ENCODE measurements around the gene DOCK7.
"Not testable (repeated sequence)": the region's sequence is repeated elsewhere in the genome, so short reads cannot be mapped to it uniquely, and the experiment has no call there.

The DOCK7 gene

DNA sequence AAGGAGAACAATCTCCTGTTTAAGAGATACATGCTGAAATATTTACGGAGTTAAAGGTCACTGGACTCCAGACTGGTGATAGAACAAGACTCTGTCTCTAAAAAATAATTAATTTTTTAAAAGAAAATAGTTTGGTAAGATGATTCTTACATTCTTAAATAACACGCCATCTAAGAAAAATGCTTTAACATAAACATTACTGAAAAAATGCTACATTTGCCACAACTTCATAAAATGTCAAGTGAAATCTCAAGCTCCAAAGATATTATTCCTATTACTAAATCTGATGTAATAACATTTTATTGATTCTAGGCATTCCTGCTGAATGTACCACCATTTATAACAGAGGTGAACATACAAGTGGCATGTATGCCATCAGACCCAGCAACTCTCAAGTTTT is 86.7 kb downstream of the DOCK7 start:
- no peak for DNase-seq

- DNase-seq: no peak
Measured at GRCh38 chr1:62599044-62599443, 89.1 kb downstream of the DOCK7 start.

GRCh38 chr1:62597281-62597680 is 90.9 kb downstream of the DOCK7 start, which contains the start of gene ANGPTL3:
Gene ANGPTL3, plus strand, starts transcription at chr1:62597520. Its CDS starts 47 bp downstream, at chr1:62597567.
- DNase-seq: no peak

- no peak for DNase-seq
Measured at GRCh38 chr1:62595647-62596046, 92.5 kb downstream of the DOCK7 start.

DNA sequence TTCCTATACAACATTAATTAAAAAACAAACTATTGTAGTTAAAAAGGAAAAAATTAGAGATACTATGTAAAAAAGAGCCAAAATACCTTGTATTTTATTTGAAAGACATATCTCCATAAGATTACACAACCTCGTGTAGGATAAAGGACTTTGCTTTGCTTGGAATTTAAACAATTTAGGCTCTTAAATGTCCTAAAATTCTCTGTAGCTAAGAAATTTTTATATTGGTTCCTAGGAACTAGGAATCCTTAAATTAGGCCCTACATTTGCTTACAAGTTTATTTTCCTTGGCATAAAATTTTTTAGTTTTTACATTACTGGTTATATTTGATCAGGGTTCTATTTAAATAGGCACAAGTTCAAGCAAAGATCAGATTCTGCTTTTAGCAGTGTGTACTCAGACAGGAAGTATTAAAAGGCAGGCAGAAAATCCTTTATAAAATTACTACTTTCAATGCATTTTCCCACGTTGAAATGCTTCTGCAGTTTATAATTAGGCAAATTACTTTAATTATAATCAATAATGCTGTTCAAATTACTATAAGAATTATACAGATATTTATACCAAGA is 94.3 kb downstream of the DOCK7 start:
- no peak for DNase-seq

DNA sequence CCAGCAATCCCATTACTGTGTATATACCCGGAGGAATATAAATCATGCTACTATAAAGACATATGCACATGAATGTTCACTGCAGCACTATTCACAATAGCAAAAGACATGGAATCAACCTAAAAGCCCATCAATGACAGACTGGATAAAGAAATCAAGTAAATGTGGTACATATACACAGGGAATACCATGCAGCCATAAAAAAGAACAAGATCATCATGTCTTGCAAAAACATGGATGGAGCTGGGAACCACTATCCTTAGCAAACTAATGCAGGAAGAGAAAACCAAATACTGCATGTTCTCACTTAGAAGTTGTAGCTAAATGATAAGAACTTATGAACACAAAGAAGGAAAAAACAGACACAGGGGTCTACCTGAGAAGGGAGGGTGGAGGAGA is 97.2 kb downstream of the DOCK7 start:
- no peak for DNase-seq

DNA sequence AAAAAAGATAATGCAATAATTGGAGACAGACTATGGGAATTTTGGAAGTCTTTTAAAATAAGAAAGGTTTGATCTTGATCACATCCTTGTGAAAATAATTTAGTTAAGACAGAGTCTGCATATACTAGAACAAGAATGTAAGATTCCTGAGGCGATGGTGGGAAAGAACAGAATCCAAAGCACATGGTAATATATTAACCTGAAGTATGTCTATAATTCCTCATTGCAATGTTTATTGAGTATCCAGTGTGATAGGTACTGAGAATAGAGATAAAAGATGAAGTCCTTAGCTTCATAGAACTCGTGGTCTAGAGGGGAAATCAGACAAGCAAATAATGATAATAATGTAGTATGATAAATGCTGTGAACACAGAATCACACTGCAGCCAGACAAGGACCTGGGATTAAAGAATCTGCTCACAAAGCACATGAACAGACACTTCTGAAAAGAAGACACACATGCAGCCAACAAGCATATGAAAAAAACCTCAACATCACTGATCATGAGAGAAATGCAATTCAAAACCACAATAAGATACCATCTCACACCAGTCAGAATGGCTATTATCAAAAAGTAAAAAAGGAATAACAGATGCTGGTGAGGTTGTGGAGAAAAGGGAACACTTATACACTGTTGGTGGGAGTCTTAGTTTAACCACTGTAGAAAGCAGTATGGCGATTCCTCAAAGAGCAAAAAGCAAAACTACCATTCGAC is 97.8 kb downstream of the DOCK7 start:
- DNase-seq: no peak

DNA sequence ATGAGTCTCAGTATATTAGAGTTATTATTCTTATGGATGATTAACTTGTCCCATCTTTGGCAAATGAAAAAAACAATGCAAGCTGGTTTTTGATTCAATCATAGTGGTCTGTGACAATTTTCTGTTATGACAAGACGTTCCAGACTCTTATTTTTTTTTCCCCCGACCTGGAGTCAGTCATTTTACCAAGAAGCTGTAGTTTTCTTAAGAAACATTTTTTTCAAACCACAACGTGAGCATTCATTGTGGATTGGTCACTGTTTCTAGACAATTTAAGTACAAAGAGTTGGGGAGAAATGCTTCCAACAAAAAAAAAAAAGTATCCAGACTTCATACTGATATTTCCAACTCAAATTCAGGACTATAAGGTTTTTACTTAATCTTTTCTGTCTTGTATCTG is 98.9 kb downstream of the DOCK7 start:
- DNase-seq: no peak

GRCh38 chr1:62588000-62588399 is 100.2 kb downstream of the DOCK7 start:
- DNase-seq: no peak

DNA sequence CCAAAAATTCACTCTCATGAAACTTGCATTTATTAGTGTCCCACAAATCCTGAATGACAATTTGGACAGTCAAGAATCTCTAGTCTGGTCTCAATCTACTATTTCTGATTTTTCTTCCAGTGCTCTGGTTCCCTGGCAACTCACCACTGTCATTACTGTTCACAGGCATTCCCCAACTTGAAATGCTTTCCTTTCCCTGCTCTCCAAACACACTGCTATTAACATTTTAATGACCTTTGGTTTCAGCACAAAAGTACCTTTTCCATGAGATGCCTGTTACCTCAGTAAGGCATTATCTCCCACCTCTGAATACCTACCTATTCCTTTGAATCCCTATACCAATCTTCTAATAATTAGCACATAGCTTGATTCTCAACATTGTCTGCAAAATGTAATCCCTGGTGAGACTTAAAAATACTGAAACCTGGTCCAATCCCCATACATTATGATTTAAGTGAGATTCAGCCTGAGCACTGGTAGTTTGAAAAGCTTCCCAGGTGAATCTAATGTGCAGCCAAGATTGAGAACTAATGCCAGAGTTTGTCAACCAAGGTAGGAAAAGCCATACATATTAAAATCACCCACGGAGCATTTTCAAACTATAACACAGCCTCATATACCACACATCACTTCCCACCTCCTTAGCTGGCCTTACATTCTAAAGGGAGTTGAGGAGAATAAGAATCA is 102.6 kb downstream of the DOCK7 start:
- no peak for DNase-seq

GRCh38 chr1:62573675-62574074 is 114.5 kb downstream of the DOCK7 start:
- DNase-seq: no peak

DNA sequence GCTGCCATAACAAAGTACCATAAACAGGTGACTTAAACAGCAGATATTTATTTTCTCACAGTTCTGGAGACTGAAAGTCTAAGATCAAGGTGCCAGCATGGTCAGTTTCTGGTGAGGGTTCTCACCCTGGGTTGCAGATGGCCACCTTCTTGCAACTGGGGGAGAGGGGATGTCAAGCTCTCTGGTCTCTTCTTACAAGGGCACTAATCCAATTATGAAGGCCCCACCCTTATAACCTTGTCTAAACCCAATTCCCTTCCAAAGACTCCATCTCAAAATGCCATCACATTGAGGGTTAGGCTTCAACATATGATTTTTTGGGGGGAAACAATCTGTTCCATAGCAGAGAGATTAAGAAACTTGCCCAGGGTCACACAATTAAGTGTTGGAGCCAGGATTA is 115.7 kb downstream of the DOCK7 start:
- DNase-seq: no peak

DNA sequence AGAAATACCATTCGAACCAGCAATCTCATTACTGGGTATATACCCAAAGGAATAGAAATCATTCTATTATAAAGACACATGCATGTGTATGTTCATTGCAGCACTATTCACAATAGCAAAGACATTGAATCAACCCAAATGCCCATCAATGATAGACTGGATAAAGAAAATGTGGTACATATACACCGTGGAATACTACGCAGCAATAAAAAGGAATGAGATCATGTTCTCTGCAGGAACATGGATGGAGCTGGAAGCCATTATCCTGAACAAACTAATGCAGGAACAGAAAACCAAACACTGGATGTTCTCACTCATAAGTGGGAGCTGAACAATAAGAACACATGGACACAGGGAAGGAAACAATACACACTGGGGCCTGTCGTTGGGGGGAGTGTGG is 116.7 kb downstream of the DOCK7 start:
- DNase-seq: not testable (repeated sequence)

- DNase-seq: not testable (repeated sequence)
Measured at GRCh38 chr1:62567926-62568325, 120.3 kb downstream of the DOCK7 start.

DNA sequence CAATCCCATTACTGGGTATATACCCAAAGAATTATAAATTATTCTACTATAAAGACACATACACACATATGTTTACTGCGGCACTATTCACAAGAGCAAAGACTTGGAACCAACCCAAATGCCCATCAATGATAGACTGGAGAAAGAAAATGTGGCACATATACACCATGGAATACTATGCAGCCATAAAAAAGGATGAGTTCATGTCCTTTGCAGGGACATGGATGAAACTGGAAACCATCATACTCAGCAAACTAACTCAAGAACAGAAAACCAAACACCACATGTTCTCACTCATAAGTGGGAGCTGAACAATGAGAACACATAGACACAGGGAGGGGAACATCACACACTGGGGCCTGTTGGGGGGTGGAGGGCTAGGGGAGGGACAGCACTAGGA is 121.0 kb downstream of the DOCK7 start:
- DNase-seq: not testable (repeated sequence)

DNA sequence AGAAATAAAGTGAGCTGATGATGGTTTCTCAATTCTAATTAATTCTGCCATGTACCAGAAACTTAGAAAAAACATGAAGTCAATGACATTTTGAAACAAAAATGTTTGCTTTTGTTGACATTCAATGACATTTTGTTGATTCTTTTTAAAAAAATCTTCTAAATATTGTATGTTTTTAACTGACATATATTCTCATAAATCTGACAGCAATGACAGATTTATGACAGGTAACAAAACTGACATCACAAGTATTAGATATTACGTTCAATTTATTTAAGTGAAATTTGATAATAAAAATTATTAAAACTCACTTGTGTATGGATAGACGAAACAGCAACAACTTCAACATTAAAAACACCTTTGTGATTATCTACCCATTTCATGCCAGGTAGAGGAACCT is 126.9 kb downstream of the DOCK7 start:
- DNase-seq: no peak

GRCh38 chr1:62544570-62544969 is 143.6 kb downstream of the DOCK7 start:
- DNase-seq: no peak

DNA sequence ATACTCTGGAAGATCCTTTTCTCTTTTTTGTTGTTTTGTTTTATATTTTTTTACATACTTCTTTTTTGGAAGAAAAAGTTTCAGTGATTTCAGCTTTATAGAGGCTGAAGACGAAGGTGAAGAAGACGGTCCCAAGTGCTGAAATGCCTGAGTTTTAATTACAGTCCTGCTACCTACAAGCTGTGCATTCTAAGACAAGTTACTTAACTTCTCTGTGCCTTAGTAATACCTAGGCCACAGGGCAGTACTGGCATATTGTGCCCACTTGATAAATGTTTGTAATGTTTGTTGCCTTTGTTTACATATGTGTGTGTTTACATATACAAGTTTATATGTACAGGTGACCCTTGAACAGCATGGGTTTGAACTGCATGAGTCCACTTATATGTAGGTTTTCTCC is 147.1 kb downstream of the DOCK7 start:
- DNase-seq: no peak

DNA sequence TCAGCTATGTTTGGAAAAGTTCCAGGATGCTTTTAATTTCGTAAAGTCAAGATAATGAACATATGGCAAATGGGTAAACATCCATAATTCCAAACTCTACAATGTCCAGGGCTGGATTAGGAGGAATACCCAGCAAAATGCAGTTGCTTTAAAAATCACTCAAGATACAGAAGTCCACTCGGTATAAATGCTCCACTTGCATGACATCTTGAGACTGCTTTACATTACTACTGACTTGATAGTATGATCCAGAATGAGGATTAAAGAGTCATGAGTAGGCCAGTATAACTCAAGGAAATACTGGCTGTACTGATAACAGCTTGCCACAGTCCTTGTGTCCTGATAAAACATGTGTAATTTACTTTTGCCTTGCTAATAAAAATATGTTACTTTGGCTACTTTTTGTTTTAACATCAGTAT is 149.1 kb downstream of the DOCK7 start:
- no peak for DNase-seq

GRCh38 chr1:62536865-62537264 is 151.3 kb downstream of the DOCK7 start:
- DNase-seq: no peak

DNA sequence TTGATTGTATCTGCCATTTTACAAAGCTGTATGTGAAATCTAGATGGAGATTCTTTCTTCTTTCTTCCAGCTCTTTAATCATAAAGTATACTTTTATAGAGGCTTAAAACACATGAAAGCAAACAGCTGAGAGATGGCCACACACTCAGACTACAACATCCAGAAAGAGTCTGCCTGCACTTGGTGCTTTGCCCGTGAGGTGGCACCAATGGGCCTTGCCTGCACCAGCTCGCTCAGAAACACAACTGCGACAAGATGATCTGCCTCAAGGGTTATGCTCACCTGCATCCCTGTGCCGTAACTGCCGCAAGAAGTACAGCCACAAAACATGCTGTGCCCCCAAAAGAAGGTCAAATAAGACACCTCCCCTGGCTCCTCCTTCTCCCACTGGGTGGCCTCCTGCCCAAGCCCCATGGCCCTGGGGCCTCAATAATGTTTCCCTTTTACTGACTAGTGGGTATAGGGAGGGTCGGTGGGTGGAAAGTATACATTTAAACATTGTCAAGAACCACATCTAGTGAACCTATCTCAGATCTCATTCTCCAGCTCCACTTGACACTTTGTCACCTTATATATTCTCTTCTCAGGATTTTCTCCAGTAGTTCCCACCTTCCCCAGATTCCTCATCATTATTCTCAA is 157.6 kb downstream of the DOCK7 start:
- DNase-seq: peak; percentile 27

DNA sequence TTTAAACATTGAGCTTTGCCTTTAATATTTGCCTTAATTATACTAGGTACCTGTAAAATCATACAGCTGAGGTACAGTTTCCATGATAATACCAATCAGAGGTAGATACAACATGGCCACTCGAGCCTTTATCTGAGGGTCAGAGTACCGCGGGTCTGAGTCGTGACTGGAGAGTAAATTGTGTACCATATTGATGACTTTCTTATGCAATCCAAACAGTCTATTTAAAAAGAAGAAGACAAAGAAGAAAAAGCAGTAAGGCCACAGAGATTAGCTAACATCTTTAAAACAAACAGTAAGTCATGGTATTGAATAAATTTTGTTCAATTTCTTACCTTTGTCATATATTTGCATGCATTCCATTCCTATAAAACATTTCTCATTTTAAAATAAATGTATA is 159.0 kb downstream of the DOCK7 start:
- no peak for DNase-seq

GRCh38 chr1:62528015-62528414 is 160.2 kb downstream of the DOCK7 start:
- no peak for DNase-seq

- not testable (repeated sequence) for DNase-seq
Measured at GRCh38 chr1:62527346-62527745, 160.8 kb downstream of the DOCK7 start.
